ENCODE data around the gene ASCL2.
"Not testable (repeated sequence)": the region's sequence is repeated elsewhere in the genome, so short reads cannot be mapped to it uniquely, and the experiment has no call there.

The ASCL2 gene

DNA sequence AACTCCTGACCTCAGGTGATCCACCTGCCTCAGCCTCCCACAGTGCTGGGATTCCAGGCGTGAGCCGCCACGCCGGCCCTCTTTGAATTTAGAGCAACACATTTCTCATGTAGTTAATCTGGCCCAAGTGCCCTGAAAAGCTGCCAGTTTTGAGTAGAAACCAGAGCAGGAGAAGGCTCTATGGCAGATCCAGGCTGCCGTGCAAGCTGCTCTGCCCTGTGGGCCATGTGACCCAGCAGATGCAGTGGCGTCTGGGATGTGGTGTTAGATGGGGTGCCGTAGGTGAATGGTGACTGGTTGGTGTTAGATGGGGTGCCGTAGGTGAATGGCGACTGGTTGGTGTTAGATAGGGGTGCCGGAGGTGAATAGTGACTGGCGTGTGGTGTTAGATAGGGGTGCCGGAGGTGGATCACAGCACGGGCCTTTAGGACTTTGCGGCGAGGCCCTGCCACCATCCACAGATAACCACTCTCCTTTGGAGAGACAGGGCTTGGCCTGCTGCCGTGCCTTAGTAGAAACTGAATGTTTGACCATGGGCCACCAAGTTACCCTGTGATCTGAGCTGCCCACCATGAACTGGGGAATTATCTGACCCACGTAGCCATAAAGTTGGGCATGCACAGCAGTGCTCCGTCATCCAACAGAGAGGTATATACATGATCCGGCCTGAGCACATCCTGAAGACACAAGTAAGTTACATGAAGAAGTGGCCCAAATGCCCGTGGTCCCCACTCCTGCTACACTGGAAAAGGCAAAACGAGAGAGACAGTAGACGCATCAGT is 32.7 kb downstream of the ASCL2 start:
- no peak overlapping the region for H3K27ac ChIP-seq
- no peak for DNase-seq (ENCODE audit: low read depth, low spot score)

DNA sequence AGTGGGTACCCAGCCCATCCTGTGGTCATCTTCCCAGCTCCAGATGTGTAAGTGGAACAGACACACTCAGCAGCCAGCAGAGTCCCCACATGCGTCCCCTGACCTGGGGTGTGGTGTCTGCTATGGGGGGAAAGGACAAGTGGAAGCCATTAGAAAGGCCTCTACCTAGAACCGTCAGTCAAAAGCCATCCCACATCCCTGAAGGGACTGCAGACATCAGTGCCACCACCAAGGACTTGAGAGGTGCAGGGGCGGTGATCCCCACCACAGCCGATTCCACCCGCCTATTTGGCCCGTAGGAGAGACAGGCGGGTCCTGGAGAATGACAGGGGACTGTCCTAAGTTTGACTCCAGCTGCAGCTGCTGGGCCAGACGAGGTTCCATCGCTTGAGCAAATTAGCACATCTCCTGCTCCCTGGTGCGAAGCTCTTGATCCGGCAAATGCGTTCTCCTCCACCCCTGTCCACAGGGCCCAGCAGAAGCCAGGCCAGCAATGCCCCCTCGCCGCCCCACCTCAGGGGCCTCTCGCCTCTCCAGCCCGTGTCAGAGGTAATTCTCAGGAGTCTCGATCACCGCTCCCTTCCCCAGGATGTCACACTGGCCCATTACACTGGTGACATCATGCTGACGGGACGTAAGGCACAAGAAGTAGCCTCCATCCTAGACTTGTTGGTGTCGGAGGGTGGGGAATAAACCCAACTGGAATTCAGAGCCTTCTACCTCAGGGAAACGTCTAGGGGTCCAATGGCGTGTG is 33.8 kb downstream of the ASCL2 start:
- DNase-seq (ENCODE audit: low read depth, low spot score); H3K27ac ChIP-seq: not testable (repeated sequence)

DNA sequence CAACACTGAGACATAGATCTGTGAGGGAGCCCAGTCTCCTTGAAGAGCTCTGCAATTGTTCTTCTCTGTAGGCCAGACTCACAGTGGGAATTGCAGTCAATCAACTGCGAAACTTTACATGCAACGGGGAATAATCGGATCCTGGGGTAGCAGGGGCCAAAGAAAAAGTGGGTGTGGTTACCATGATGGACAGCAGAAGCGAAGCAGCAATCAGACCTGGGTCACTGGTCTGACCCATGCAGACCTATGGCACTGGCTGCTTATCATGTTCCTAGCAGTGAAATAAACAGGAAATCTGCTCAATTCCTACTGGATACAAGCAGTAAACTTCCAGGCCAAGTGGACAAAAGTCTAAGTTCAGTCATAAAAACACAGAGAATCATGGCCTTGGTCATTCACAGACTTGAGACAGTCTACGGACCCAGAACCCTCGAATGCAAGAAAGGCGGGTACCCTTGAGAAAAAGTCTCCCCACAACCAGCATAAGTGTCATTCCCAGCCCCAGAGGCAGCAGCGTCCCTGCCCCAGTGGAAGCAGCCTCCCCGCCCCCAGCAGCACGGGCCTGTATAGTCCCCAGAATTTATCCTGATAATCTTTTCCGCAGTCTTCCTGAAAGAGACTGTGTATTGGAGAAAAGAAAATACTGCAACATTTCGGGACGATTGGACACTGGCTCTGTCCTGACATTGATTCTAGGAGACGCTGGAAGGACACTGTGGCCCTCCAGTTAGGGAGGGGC is 34.6 kb downstream of the ASCL2 start:
- no peak overlapping the region for H3K27ac ChIP-seq
- no peak for DNase-seq (ENCODE audit: low read depth, low spot score)

DNA sequence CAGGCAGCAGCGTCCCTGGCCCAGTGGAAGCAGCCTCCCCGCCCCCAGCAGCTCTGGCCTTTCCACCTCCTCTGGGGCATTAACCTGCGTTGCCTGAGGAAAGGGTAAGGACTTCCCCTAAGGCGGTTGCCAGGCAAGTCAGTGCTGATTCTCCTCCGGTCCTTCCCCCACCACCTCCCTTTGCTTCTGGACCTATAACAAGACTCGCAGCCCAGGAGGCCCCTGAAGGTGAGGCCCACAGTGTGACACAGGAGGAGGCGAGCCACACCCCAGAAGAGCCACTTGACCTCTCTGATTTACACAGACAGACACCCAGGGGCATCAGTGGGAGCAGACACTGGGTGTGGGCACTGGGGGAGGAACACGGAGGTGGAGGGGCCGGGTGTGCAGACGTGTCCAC is 35.4 kb downstream of the ASCL2 start:
- no peak for DNase-seq (ENCODE audit: low read depth, low spot score)
- H3K27ac ChIP-seq = no peak overlapping the region

DNA sequence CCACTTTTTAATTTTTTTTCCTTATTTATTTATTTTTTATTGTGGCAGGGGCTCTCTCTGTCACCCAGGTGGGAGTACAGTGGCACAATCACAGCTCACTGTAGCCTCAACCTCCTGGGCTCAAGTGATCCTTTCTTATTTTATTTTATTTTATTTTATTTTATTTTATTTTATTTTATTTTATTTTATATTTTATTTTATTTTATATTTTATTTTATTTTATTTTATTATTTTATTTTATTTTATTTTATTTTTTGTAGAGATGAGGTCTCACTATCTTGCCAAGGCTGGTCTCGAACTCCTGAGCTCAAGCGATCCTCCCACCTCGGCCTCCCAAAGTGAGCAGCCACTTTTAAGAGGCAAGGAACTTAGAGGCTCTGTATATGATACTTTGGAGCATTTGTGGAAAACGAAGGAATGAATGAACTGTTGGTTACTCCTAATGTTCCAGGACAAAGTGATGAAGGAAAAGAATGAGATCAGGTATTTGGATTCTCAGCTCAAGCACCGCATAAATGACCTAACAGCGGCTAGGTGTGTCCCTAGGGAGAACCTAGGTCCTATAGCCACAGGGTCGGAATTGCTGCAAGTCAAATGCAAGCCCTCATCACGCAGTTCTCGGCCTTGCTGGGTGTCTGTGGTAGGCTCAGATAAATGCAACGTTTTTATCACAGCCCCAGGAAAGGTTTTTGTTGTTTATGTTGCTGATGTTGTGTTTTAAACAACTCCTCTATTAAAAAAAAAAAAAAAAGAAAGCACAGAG is 36.5 kb downstream of the ASCL2 start:
- DNase-seq (ENCODE audit: low read depth, low spot score) = no peak

DNA sequence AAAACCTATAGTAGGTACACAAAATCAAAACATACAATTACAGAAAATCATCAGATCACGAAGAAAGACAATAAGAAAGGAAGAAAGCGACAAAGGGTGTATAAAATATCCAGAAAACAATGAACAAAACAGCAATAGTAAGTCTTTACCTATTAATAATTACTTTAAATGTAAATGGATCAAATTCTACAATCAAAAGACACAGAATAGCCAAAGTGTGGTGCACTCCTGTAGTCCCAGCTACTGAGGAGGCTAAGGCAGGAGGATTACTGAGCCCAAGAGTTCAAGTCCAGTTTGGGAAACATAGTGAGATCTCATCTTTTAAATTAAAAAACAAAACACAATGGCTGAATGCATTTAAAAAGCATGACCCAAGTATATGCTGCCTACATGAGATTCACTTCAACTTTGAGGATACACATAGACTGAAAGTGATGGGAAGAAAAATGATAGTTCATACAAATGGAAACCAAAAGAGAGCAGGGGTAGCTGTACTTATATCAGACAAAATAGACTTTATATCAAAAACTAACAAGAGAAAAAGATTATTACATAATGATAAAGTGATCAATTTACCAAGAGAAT is 40.6 kb downstream of the ASCL2 start:
- no peak for DNase-seq (ENCODE audit: low read depth, low spot score)
- no peak overlapping the region for H3K27ac ChIP-seq

More for the DNA sequence above, 36.5 kb downstream of the ASCL2 start:
- no peak overlapping the region for H3K27ac ChIP-seq

DNA sequence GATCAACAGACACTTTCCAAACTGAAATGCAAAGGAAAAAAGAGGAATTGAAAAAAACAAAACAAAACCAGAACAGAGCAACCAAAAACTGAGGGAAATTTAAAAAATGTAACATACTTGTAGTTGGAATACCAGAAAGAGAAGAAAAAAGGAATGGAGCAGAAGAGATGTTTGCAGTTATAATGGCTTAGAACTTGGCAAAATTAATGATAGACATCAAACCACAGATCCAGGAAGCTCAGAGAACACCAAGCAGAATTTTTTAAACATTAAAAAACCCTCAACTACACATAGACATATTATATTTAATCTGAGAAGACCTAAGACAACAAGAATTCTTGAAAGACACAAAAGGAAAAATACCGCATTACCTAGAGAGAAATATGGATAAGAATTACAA is 46.1 kb downstream of the ASCL2 start:
- H3K27ac ChIP-seq = no peak overlapping the region
- DNase-seq (ENCODE audit: low read depth, low spot score) = no peak

DNA sequence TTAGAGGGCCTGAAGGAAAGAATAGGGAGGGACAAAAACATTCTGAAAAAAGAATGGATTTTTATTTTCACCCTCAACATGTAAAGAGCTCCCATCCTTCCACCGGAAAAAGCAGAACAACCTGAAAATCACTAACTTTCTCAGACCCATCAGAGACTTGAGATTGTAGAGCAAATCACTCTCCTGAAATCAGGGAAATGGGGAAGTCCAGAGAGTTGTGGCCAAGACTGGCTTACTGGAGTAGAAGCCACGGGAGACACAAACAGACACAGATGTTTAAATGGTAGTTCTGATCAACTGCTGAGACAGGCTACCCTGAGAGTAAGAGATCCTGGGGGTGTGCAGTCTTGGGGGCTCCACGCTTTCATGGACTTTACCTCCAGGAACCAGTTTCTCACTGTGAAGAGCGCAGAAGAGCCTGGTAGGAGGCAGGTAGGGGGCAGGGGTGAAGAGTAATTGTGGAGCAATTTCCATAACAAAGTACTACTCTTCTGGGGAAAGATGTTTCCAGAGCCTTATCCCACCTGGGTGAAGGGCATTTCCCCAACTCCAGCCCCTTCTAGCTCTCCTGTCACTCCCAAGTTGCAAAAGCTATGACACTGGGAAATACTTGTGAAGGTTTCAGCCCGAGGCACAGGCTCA is 47.1 kb downstream of the ASCL2 start:
- no peak for DNase-seq (ENCODE audit: low read depth, low spot score)
- H3K27ac ChIP-seq = no peak overlapping the region

DNA sequence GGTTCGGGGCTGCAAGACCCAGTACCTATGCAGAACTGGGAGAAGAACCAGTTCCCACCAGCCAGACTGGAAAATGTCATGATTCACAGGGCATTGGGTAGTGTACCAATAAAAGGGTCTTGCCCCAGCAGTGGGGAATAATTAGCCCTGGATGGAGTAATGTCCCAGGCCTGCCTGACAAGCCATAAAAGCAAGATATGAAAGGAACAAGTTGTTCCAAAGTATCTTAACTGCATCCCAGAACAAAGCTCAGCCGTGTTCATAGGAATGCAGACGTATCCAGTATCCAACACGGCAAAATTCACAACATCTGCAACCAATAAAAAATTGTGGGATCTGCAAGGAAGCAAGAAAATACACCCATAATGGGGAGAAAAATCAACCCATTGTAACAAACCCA is 47.9 kb downstream of the ASCL2 start:
- no peak for DNase-seq (ENCODE audit: low read depth, low spot score)
- no peak overlapping the region for H3K27ac ChIP-seq

DNA sequence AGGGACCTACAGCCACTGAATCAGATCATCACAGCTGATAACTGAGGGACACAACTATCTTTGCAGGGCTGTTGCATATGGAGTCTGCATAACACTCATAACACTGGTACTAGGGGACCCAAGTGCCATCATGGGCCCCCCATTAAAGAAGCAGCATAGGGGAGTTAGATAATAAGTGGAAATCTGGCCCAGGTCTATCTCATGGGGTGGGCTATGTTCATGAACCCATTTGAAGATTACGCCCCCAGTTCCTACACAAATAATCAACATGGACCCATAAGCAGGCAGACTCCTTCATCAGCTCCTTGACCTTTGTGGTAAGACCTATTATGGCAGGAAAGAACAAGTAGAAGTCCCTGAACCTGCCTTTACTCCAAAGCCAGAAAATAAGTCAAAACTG is 48.8 kb downstream of the ASCL2 start:
- DNase-seq (ENCODE audit: low read depth, low spot score) = no peak
- no peak overlapping the region for H3K27ac ChIP-seq

DNA sequence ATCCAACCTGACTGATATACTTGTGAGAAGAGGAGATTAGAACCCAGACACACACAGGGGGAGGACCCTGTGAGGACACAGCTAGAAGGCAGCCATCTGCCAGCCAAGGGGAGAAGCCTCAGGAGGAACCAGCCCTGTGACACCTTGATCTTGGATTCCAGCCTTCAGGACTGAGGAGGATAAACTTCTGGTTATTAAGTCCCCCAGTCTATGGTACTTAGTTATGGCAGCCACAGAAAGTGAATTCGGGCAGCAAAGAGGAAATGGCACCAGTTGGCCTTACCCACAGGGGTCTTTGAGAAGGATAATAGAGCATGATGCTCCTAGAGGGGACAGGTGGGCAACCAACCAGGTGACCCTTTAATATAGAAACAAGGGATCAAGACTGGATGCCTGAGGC is 49.4 kb downstream of the ASCL2 start:
- DNase-seq (ENCODE audit: low read depth, low spot score) = no peak

DNA sequence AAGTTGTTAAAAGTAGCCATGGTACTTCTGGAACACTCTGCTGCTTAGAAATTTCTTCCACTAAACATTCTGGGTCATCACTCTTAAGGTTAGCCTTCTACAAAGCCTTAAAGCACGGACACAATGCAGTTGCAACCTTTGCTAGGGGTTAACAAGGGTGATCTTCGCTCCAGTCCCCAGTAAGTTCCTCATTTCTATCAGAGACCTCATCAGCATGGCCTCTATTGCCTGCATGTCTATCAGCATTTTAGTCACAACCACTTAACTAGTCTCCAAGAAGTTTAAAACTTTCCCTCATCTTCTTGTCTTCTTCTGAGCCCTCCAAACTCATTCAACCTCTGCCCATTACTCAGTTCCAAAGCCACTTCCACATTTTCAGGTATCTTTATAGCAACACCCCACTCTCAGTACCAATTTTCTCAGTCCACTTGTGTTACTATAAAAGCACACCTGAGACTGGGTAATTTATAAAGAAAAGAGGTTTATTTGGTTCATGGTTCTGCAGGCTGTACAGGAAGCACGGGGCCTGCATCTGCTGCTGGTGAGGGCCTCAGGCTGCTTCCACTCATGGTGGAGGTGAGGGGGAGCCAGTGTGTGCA is 50.1 kb downstream of the ASCL2 start:
- no peak overlapping the region for H3K27ac ChIP-seq
- DNase-seq (ENCODE audit: low read depth, low spot score) = no peak

More for the DNA sequence above, 49.4 kb downstream of the ASCL2 start:
- no peak overlapping the region for H3K27ac ChIP-seq

DNA sequence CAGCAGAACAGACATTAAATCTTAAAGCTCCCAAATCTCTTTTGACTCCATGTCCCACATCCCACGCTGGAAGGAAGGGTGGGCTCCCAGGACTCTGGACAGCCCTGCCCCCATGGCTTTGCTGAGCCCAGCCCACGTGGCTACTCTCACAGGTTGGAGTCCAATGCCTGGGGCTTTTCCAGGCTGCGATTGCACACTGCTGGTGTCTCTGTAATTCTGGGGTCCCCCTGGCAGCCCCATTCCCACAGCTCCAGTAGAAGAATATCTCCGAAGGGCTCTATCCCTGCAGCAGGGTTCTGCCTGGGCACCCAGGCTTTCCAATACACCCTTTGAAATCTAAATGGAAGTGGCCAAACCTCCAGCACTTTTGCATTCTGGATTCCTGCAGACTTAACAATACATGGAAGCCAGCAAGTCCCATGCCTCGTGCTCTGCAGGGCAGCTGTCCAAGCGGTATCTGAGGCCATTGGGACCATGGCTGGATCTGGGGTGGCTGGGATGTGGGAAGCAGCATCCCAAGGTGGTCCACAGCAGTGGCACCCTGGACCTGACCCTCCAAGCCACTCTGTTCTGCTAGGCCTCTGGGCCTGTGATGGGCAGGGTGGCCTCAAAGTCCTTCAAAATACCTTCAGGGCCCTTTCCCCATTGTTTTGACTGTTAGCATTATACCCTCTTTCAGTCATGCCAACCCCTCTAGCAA is 50.9 kb downstream of the ASCL2 start:
- no peak for DNase-seq (ENCODE audit: low read depth, low spot score)

More for the DNA sequence above, 50.9 kb downstream of the ASCL2 start:
- no peak overlapping the region for H3K27ac ChIP-seq

Data from epithelial cell of prostate (primary cell).